H1 (cell line): ENCODE measurements around the gene PPP2R2D.

Experiments
- BRCA1 ChIP-seq: IDR thresholded peaks from 2 replicates; pipeline ENCODE4 v1.6.1; 2012; ENCODE audit warnings: low read depth, low read length, improper control_type of control experiment
- EP300 ChIP-seq, 2 experiments: IDR thresholded peaks; 1 replicate in 1 of 2; 2 replicates in 1 of 2; pipeline ENCODE4 v1.6.1; 2011 to 2012; ENCODE audit warnings: low read depth in 2 of 2, low read length in 2 of 2, mild to moderate bottlenecking in 2 of 2, borderline replicate concordance in 1 of 2, inconsistent platforms in 1 of 2, moderate library complexity in 1 of 2
- EZH2 ChIP-seq: fragments of 200-600 bp; sonication (generic); IDR thresholded peaks from 2 replicates; pipeline ENCODE4 v1.7.1; 2012; ENCODE audit warnings: low read depth, mild to moderate bottlenecking, moderate library complexity, low read length, inconsistent platforms; ENCODE audit not compliant: severe bottlenecking
- GTF2F1 ChIP-seq: IDR thresholded peaks from 2 replicates; pipeline ENCODE4 v1.6.1; 2012; ENCODE audit warnings: low read depth, low read length, improper control_type of control experiment, borderline replicate concordance
- NRF1 ChIP-seq: IDR thresholded peaks from 2 replicates; pipeline ENCODE4 v1.6.1; 2011; ENCODE audit warnings: mild to moderate bottlenecking, low read depth, low read length, improper control_type of control experiment
- POLR2AphosphoS5 ChIP-seq: IDR thresholded peaks from 2 replicates; pipeline ENCODE4 v1.6.1; 2011; ENCODE audit warnings: low read depth, low read length
- RAD21 ChIP-seq, 2 experiments: IDR thresholded peaks in 1 of 2; conservative IDR thresholded peaks in 1 of 2; 2 replicates each; pipeline ENCODE4 v1.6.1; 2011; ENCODE audit warnings: low read depth in 2 of 2, low read length in 2 of 2, improper control_type of control experiment in 1 of 2, inconsistent platforms in 1 of 2, mild to moderate bottlenecking in 1 of 2, moderate library complexity in 1 of 2
- RNF2 ChIP-seq: fragments of 200-900, 300-1000 bp; sonication (generic); IDR thresholded peaks from 2 replicates; pipeline ENCODE4 v1.7.1; 2016; ENCODE audit warnings: borderline replicate concordance, low read depth, mild to moderate bottlenecking, antibody characterized with exemption, low read length; ENCODE audit not compliant: poor library complexity, severe bottlenecking; ENCODE audit errors: missing control alignments
- SP1 ChIP-seq: IDR thresholded peaks from 2 replicates; pipeline ENCODE4 v1.6.1; 2011; ENCODE audit warnings: low read depth, low read length
- YY1 ChIP-seq: IDR thresholded peaks from 2 replicates; pipeline ENCODE4 v1.6.1; 2011; ENCODE audit warnings: low read depth, mild to moderate bottlenecking, low read length
- TF ChIP-seq, protein P1 (sequence below), 3 experiments: IDR thresholded peaks; 1 replicate in 2 of 3; 2 replicates in 1 of 3; pipeline versions ENCODE4 v1.5.1 to v1.6.1; 2011; ENCODE audit warnings: low read length in 3 of 3, mild to moderate bottlenecking in 3 of 3, inconsistent platforms in 2 of 3, low read depth in 1 of 3, moderate library complexity in 1 of 3; ENCODE audit not compliant: insufficient read depth in 1 of 3; ENCODE audit errors: control extremely low read depth in 1 of 3
- TF ChIP-seq, protein P2 (sequence below): IDR thresholded peaks from 2 replicates; pipeline ENCODE4 v1.6.1; 2012; ENCODE audit warnings: inconsistent platforms

DNA sequence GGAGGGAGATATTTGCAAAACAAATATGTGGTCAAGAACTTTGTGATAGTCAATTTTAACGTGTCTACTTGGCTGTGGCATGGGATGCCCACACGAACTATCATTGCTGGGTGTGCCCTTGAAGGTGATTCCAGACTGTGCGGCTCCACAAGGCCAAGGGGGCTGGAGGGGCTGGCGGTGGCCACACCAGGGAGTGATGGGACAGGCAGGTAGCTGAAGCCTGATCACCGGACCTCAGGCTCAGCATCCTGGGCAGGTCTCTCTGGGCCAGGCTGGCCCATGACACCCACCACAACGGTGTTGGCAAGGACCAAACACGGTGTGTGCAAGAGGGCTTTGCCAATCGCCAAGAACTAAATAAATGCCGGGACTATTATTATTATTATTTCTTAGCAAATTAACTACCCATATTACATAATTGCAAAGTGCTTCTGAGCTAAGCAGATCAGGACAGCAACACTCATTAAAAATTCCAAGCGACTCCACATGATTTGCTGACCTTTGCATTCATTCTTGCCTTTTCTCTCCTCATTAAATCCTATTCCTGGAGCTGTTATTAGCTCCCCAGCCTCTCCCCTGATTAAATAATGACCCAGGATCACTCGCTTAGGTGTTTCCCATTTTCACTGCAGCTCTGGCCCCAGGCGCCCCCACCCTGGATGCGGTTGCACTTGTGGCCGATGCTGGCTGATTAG is 35.4 kb upstream of the PPP2R2D start:
- TF ChIP-seq, protein P1, sequence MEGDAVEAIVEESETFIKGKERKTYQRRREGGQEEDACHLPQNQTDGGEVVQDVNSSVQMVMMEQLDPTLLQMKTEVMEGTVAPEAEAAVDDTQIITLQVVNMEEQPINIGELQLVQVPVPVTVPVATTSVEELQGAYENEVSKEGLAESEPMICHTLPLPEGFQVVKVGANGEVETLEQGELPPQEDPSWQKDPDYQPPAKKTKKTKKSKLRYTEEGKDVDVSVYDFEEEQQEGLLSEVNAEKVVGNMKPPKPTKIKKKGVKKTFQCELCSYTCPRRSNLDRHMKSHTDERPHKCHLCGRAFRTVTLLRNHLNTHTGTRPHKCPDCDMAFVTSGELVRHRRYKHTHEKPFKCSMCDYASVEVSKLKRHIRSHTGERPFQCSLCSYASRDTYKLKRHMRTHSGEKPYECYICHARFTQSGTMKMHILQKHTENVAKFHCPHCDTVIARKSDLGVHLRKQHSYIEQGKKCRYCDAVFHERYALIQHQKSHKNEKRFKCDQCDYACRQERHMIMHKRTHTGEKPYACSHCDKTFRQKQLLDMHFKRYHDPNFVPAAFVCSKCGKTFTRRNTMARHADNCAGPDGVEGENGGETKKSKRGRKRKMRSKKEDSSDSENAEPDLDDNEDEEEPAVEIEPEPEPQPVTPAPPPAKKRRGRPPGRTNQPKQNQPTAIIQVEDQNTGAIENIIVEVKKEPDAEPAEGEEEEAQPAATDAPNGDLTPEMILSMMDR (IDR thresholded peaks at IDR 0.05; ENCODE audit: control extremely low read depth in 1 of 3, insufficient read depth in 1 of 3, low read depth in 1 of 3, low read length in 3 of 3) = no peak
- TF ChIP-seq SP1 (no peak), POLR2AphosphoS5 (no peak), BRCA1 (no peak), EP300 (IDR thresholded peaks at IDR 0.05; ENCODE audit: borderline replicate concordance in 1 of 2, low read depth in 2 of 2, low read length in 2 of 2) (no peak), RNF2 (no peak), GTF2F1 (no peak), NRF1 (no peak), YY1 (no peak), RAD21 (IDR thresholded peaks at IDR 0.05 in 1 of 2, conservative IDR thresholded peaks at IDR 0.05 in 1 of 2; ENCODE audit: low read depth in 2 of 2, low read length in 2 of 2) (no peak), EZH2 (no peak)
- TF ChIP-seq, protein P2, sequence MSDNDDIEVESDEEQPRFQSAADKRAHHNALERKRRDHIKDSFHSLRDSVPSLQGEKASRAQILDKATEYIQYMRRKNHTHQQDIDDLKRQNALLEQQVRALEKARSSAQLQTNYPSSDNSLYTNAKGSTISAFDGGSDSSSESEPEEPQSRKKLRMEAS = no peak
